Measurements from ENCODE around the gene CENPU. TPM values are rescaled to one million over a fixed set of nuclear protein-coding genes. Genes with fewer than 3 reads are reported as not detected.
A peak's percentile ranks its signal among the peaks of the same experiment; 100 is the strongest.

The CENPU gene
- polyA plus RNA-seq, 2 donors: 19.0 to 23.5 TPM

DNA sequence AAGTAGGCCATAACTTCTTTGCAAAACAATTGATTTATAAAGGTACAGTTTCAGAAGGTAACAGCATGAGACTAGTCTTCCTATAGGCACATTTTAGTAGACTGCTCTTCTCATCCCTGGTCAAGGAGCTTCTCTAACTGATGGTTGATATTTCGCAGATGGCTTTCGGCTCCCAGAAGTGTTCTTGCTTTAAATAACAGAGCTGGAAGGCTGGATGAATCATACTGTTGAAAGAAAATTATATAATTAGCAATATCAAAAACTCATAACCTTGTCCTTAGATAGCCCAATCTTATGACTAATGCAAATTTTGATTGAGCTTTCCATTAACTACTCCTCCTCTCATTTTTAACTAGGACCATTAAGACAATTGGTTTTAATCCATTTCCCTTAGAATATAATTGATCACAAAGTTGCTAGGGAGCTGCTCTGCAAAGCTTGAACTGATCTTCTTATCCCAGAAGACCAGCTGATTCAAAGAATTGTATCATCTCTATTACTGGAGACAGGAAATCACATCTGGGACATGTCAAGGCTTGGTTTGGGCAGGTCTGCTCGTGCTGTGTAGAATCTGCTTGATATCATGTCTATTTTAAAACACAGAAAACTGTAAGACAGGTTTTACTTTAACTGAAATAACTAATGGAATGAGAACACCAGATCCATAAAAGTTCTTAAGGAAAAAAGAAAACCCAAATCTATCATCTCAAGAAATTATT is 38.6 kb downstream of the CENPU start:
- no peaks in the 10 kb centered on the region for H3K4me1 ChIP-seq (ENCODE audit: control insufficient read depth in 2 of 2, insufficient read depth in 2 of 2, low read length in 1 of 2)
- WGBS, 2 donors: 56 to 79% methylated on average over 3 of the region's 3 CpGs
- no peaks in the 10 kb centered on the region for H3K27me3 ChIP-seq (ENCODE audit: control insufficient read depth in 1 of 2, insufficient read depth in 2 of 2, low read length in 2 of 2)
- peaks cover 0 to 6% of the 10 kb centered on the region in 2 donors for H3K36me3 ChIP-seq (ENCODE audit: control insufficient read depth in 2 of 2, insufficient read depth in 2 of 2, low read length in 1 of 2)
- peak overlapping the region in 1 of 2 donors; percentile 49 for H3K27ac ChIP-seq (ENCODE audit: low read depth in 2 of 2, low read length in 1 of 2)
- no peaks in the 10 kb centered on the region for H3K9me3 ChIP-seq (ENCODE audit: control insufficient read depth in 2 of 2, insufficient read depth in 1 of 2, low read depth in 1 of 2, low read length in 1 of 2)
- no peak overlapping the region for H3K4me3 ChIP-seq (ENCODE audit: low read depth in 1 of 2, low read length in 2 of 2)

DNA sequence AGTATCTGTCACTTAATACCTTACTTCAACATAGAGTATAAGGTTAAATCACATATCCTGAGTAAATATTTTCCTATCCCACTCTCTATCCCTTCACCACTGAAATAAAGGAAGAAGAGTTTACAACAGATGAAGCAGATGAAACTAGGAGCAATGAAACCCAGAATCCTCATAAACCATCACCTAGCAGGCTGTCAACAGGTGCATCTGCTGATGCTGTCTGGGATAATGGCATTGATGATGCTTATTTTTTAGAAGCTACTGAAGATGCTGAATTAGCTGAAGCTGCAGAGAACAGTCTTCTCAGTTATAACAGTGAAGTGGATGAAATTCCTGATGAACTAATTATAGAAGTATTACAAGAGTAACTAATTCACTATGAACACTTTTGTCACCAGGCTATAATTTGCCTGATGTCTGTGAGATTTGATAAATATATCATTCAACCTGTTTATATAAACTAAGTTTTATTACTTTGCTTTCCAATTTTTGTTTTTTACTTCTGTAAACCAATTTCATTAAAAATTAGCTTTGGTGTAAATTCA is 39.4 kb downstream of the CENPU start:
- Histone ChIP-seq H3K27me3 (ENCODE audit: control insufficient read depth in 1 of 2, insufficient read depth in 2 of 2, low read length in 2 of 2) (no peaks in the 10 kb centered on the region), H3K4me3 (ENCODE audit: low read depth in 1 of 2, low read length in 2 of 2) (no peak overlapping the region), H3K36me3 (ENCODE audit: control insufficient read depth in 2 of 2, insufficient read depth in 2 of 2, low read length in 1 of 2) (peaks cover 0 to 4% of the 10 kb centered on the region in 2 donors), H3K27ac (ENCODE audit: low read depth in 2 of 2, low read length in 1 of 2) (no peak overlapping the region), H3K9me3 (ENCODE audit: control insufficient read depth in 2 of 2, insufficient read depth in 1 of 2, low read depth in 1 of 2, low read length in 1 of 2) (no peaks in the 10 kb centered on the region), H3K4me1 (ENCODE audit: control insufficient read depth in 2 of 2, insufficient read depth in 2 of 2, low read length in 1 of 2) (no peaks in the 10 kb centered on the region)

DNA sequence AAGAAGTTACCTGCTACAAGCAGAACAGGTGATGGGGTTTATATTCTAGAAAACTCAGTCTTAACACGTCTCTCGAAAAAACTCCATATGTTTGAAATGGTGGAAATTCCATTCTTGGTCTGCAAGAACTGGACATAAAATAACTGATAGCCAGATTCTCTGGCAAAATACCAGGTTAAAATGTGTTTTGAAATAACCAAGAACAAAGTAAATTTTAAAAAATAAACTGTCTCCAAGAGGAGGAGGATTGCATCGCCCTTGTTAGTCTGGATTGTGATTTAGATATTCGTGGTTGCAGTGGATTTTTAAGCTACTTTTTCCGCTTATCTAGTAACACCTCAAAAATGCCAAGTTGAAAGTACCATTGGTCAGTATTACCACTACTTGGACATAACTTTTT is 40.8 kb downstream of the CENPU start:
- WGBS, 2 donors: 88 to 95% methylated on average over 5 of the region's 5 CpGs
- Histone ChIP-seq H3K27me3 (ENCODE audit: control insufficient read depth in 1 of 2, insufficient read depth in 2 of 2, low read length in 2 of 2) (no peaks in the 10 kb centered on the region), H3K4me1 (ENCODE audit: control insufficient read depth in 2 of 2, insufficient read depth in 2 of 2, low read length in 1 of 2) (no peaks in the 10 kb centered on the region), H3K4me3 (ENCODE audit: low read depth in 1 of 2, low read length in 2 of 2) (no peak overlapping the region), H3K27ac (ENCODE audit: low read depth in 2 of 2, low read length in 1 of 2) (no peak overlapping the region), H3K9me3 (ENCODE audit: control insufficient read depth in 2 of 2, insufficient read depth in 1 of 2, low read depth in 1 of 2, low read length in 1 of 2) (no peaks in the 10 kb centered on the region), H3K36me3 (ENCODE audit: control insufficient read depth in 2 of 2, insufficient read depth in 2 of 2, low read length in 1 of 2) (peaks cover 0 to 4% of the 10 kb centered on the region in 2 donors)

DNA sequence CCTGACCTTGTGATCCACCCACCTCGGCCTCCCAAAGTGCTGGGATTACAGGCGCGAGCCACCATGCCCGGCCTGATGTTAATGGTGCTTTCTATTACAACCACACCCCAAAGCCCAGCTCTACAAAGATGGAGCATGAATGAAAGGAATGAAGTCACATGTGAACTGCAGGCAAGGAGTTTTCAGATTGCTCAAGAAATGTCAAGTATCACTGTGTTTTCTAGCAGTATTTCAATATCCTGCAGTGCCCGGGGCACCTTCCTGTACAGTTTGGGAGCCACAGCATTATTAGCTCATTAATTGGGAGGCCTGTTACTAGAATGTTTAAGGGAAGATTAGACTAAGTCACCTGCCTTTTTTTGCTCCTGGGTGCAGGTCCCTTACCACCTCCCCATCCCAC is 44.2 kb downstream of the CENPU start:
- Histone ChIP-seq H3K4me3 (ENCODE audit: low read depth in 1 of 2, low read length in 2 of 2) (no peak overlapping the region), H3K9me3 (ENCODE audit: control insufficient read depth in 2 of 2, insufficient read depth in 1 of 2, low read depth in 1 of 2, low read length in 1 of 2) (no peaks in the 10 kb centered on the region), H3K27me3 (ENCODE audit: control insufficient read depth in 1 of 2, insufficient read depth in 2 of 2, low read length in 2 of 2) (no peaks in the 10 kb centered on the region), H3K27ac (ENCODE audit: low read depth in 2 of 2, low read length in 1 of 2) (no peak overlapping the region), H3K4me1 (ENCODE audit: control insufficient read depth in 2 of 2, insufficient read depth in 2 of 2, low read length in 1 of 2) (peaks cover 0 to 3% of the 10 kb centered on the region in 2 donors), H3K36me3 (ENCODE audit: control insufficient read depth in 2 of 2, insufficient read depth in 2 of 2, low read length in 1 of 2) (peaks cover 0 to 2% of the 10 kb centered on the region in 2 donors)
- WGBS, 2 donors: 57 to 65% methylated on average over 5 of the region's 5 CpGs

DNA sequence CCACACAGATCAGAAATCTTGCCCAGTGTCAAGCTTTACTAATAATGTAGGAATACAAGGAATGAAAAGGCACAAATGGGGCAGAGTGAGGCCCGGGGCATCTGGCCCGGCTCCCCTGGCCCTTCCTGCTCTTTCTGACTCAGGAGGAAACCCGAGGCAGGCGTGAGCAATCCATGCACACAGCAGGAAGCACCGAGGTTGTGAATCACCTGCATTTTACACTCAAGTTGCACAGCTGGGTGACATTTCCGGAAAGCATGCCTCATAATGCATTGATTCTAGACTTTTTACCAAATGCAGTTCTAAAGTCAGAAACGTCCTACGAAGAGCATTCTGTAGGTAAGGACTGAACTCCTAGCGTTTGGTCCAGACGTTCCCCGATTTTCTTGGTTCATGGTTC is 45.4 kb downstream of the CENPU start:
- Histone ChIP-seq H3K27me3 (ENCODE audit: control insufficient read depth in 1 of 2, insufficient read depth in 2 of 2, low read length in 2 of 2) (no peaks in the 10 kb centered on the region), H3K4me1 (ENCODE audit: control insufficient read depth in 2 of 2, insufficient read depth in 2 of 2, low read length in 1 of 2) (peaks cover 0 to 3% of the 10 kb centered on the region in 2 donors), H3K9me3 (ENCODE audit: control insufficient read depth in 2 of 2, insufficient read depth in 1 of 2, low read depth in 1 of 2, low read length in 1 of 2) (no peaks in the 10 kb centered on the region), H3K36me3 (ENCODE audit: control insufficient read depth in 2 of 2, insufficient read depth in 2 of 2, low read length in 1 of 2) (no peaks in the 10 kb centered on the region), H3K4me3 (ENCODE audit: low read depth in 1 of 2, low read length in 2 of 2) (no peak overlapping the region), H3K27ac (ENCODE audit: low read depth in 2 of 2, low read length in 1 of 2) (peak overlapping the region; percentile 71 to 74)
- WGBS, 2 donors: 44 to 58% methylated on average over 11 of the region's 11 CpGs

DNA sequence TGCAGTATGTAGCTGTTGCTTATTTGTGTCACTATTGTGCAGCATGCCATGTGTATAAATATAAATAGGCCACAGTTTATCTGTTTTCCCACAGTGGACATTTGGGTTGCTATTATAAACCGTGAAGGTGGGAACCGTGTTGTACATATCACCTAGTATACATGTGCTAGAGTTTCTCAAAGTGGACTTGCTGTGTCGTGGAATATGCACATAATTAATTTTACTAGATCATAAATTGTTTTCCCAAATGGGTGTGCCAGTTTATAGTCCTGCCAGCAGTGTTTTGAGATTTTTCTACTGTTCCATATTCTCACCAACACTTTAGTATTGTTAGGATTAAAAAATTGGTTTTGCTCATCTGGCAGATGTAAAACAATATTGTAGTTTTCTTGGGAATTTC is 45.9 kb downstream of the CENPU start:
- H3K36me3 ChIP-seq (ENCODE audit: control insufficient read depth in 2 of 2, insufficient read depth in 2 of 2, low read length in 1 of 2): no peaks in the 10 kb centered on the region
- H3K4me3 ChIP-seq (ENCODE audit: low read depth in 1 of 2, low read length in 2 of 2): no peak overlapping the region
- H3K27me3 ChIP-seq (ENCODE audit: control insufficient read depth in 1 of 2, insufficient read depth in 2 of 2, low read length in 2 of 2): no peaks in the 10 kb centered on the region
- H3K27ac ChIP-seq (ENCODE audit: low read depth in 2 of 2, low read length in 1 of 2): no peak overlapping the region
- no peaks in the 10 kb centered on the region for H3K9me3 ChIP-seq (ENCODE audit: control insufficient read depth in 2 of 2, insufficient read depth in 1 of 2, low read depth in 1 of 2, low read length in 1 of 2)
- 43 to 51% methylated on average over 3 of the region's 3 CpGs for WGBS, 2 donors
- H3K4me1 ChIP-seq (ENCODE audit: control insufficient read depth in 2 of 2, insufficient read depth in 2 of 2, low read length in 1 of 2): peaks cover 0 to 3% of the 10 kb centered on the region in 2 donors

DNA sequence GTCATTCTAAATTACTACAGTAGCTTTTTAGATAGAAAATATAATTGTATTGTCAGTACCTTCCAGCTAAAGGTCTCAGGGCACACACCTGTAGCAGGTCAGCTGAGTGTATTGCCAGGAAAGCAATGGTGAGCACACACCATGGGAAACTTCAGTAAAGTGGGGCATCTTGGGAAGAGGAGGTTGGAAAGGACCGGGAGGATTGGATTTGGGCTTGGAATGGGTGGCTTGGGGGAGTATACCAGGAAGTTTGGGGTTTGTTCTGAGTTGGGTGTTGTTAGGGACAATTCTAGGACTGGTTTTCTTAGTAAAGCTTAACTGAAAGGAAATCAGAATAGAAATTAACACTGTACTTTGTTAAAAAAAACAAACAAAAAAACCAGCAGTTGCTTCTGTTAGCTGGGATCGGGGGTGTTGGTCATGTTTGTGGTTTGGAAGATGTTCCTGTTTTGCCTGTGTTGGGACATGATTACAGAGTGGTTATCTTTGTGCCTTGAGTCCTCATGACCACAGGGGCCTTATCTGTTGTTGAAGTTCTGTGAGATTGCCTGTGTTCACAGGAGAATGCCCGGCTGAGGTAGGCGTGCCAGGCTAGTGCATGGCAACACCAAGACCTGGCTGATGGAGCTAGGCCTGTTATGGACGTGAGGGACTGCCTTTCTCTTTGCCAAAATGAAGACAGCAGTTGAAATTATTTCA is 49.3 kb downstream of the CENPU start:
- Histone ChIP-seq H3K27ac (ENCODE audit: low read depth in 2 of 2, low read length in 1 of 2) (peak overlapping the region in 1 of 2 donors; percentile 34), H3K27me3 (ENCODE audit: control insufficient read depth in 1 of 2, insufficient read depth in 2 of 2, low read length in 2 of 2) (no peaks in the 10 kb centered on the region), H3K36me3 (ENCODE audit: control insufficient read depth in 2 of 2, insufficient read depth in 2 of 2, low read length in 1 of 2) (no peaks in the 10 kb centered on the region), H3K9me3 (ENCODE audit: control insufficient read depth in 2 of 2, insufficient read depth in 1 of 2, low read depth in 1 of 2, low read length in 1 of 2) (no peaks in the 10 kb centered on the region), H3K4me1 (ENCODE audit: control insufficient read depth in 2 of 2, insufficient read depth in 2 of 2, low read length in 1 of 2) (peaks cover under 1 to 3% of the 10 kb centered on the region in 2 donors), H3K4me3 (ENCODE audit: low read depth in 1 of 2, low read length in 2 of 2) (no peak overlapping the region)
- WGBS, 2 donors: 76 to 80% methylated on average over 5 of the region's 5 CpGs

DNA sequence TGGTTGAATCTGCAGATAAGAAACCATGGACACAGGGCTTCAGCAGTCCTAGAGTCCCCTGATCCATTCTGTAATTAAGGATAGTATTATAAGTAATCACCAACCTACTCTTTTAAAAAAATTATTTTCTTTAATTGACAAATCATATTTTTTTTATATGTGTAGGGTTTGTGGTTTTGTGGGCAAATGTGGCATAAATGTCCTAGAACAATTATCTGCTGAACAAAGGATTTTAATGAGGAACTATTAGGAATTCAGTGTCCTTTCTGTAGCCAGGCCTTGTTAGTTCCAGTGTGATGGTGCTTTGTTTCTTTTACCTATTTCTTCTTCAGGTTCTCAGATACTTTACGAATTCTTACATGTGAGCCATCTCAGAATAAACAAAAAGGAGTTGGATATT is 52.0 kb downstream of the CENPU start:
- H3K9me3 ChIP-seq (ENCODE audit: control insufficient read depth in 2 of 2, insufficient read depth in 1 of 2, low read depth in 1 of 2, low read length in 1 of 2): no peaks in the 10 kb centered on the region
- no peaks in the 10 kb centered on the region for H3K27me3 ChIP-seq (ENCODE audit: control insufficient read depth in 1 of 2, insufficient read depth in 2 of 2, low read length in 2 of 2)
- H3K36me3 ChIP-seq (ENCODE audit: control insufficient read depth in 2 of 2, insufficient read depth in 2 of 2, low read length in 1 of 2): no peaks in the 10 kb centered on the region
- H3K4me1 ChIP-seq (ENCODE audit: control insufficient read depth in 2 of 2, insufficient read depth in 2 of 2, low read length in 1 of 2): peaks cover 3% of the 10 kb centered on the region in 2 donors
- 95 to 97% methylated on average over 1 of the region's 1 CpG for WGBS, 2 donors
- H3K27ac ChIP-seq (ENCODE audit: low read depth in 2 of 2, low read length in 1 of 2): no peak overlapping the region
- no peak overlapping the region for H3K4me3 ChIP-seq (ENCODE audit: low read depth in 1 of 2, low read length in 2 of 2)

DNA sequence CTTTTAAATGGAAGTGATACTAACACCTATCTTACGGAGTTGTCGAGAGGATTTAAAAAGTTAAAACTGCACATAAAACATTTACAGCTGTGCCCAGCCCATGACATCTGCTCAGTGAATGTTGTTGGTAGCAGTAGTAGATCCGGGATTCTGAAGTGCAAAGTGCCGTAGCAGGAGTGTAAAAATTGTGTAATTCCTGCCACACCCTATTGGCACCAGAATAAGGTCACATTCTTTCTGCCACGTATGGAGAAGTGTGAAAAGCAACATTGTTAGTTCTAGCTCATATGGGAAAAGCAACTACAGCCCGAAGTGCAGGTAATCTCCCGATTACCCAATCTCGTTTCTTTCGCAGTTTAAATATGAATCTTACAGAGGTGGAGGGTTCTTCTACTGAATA is 53.2 kb downstream of the CENPU start:
- no peak overlapping the region for H3K4me3 ChIP-seq (ENCODE audit: low read depth in 1 of 2, low read length in 2 of 2)
- WGBS, 2 donors: 44 to 56% methylated on average over 9 of the region's 9 CpGs
- no peaks in the 10 kb centered on the region for H3K9me3 ChIP-seq (ENCODE audit: control insufficient read depth in 2 of 2, insufficient read depth in 1 of 2, low read depth in 1 of 2, low read length in 1 of 2)
- peaks cover 3% of the 10 kb centered on the region in 2 donors for H3K4me1 ChIP-seq (ENCODE audit: control insufficient read depth in 2 of 2, insufficient read depth in 2 of 2, low read length in 1 of 2)
- H3K36me3 ChIP-seq (ENCODE audit: control insufficient read depth in 2 of 2, insufficient read depth in 2 of 2, low read length in 1 of 2): no peaks in the 10 kb centered on the region
- peak overlapping the region; percentile 22 to 56 for H3K27ac ChIP-seq (ENCODE audit: low read depth in 2 of 2, low read length in 1 of 2)
- no peaks in the 10 kb centered on the region for H3K27me3 ChIP-seq (ENCODE audit: control insufficient read depth in 1 of 2, insufficient read depth in 2 of 2, low read length in 2 of 2)

Measured in esophagus (tissue), 2 donors.